CD8-positive, alpha-beta memory T cell (primary cell): ENCODE results near the gene SFXN5. TPM values are rescaled to one million over a fixed set of nuclear protein-coding genes. Genes with fewer than 3 reads are reported as not detected.
"Not testable (repeated sequence)": the region's sequence is repeated elsewhere in the genome, so short reads cannot be mapped to it uniquely, and the experiment has no call there.

Source experiments
- CTCF ChIA-PET: fragments of 350-600 bp; sonication (Branson Sonifier 250); formaldehyde crosslinking; loops from one replicate; lab custom pipeline; 2021; ENCODE audit warnings: antibody characterized with exemption; lab: Charles Lee
- POLR2A ChIA-PET: fragments of 350-600 bp; sonication (Branson Sonifier 250); formaldehyde crosslinking; loops from one replicate; lab custom pipeline; 2021; ENCODE audit warnings: antibody characterized with exemption; lab: Charles Lee
- DNase-seq, 5 donors: peaks; one replicate each; pipeline versions ENCODE4 v3.0.0 to v3.0.0-alpha.2; 2020 to 2022; ENCODE audit warnings: mixed read lengths in 1 of 5
- H3K27ac ChIP-seq: one replicate; pipeline ENCODE4 v1.7.0; 2013; ENCODE audit warnings: low read depth, mild to moderate bottlenecking, low read length, moderate library complexity
- H3K27me3 ChIP-seq: 2 replicates; pipeline ENCODE4 v1.7.0; 2013; ENCODE audit warnings: low read length, mild to moderate bottlenecking; ENCODE audit not compliant: insufficient read depth, poor library complexity, severe bottlenecking
- H3K36me3 ChIP-seq: 2 replicates; pipeline ENCODE4 v1.7.0; 2013; ENCODE audit warnings: mild to moderate bottlenecking, low read length, moderate library complexity; ENCODE audit not compliant: insufficient read depth
- H3K4me1 ChIP-seq: 2 replicates; pipeline ENCODE4 v1.7.0; 2013; ENCODE audit warnings: mild to moderate bottlenecking, low read length, moderate library complexity; ENCODE audit not compliant: insufficient read depth
- H3K4me3 ChIP-seq: 2 replicates; pipeline ENCODE4 v1.7.0; 2013; ENCODE audit warnings: mild to moderate bottlenecking, low read length
- H3K9me3 ChIP-seq: 2 replicates; pipeline ENCODE4 v1.7.0; 2013; ENCODE audit warnings: mild to moderate bottlenecking, low read length
- H3K27ac Mint-ChIP-seq, 8 donors: one replicate each; pipeline ENCODE4 v1.8.0; 2020 to 2021; ENCODE audit warnings: mixed read lengths in 8 of 8, mild to moderate bottlenecking in 6 of 8, inconsistent platforms in 3 of 8, moderate library complexity in 3 of 8
- H3K27me3 Mint-ChIP-seq, 2 donors: one replicate each; pipeline ENCODE4 v1.8.0; 2020 to 2021; ENCODE audit warnings: mixed read lengths in 2 of 2, mild to moderate bottlenecking in 1 of 2, moderate library complexity in 1 of 2
- H3K36me3 Mint-ChIP-seq, 3 donors: one replicate each; pipeline ENCODE4 v1.8.0; 2020 to 2021; ENCODE audit warnings: mixed read lengths in 3 of 3, inconsistent platforms in 1 of 3, mild to moderate bottlenecking in 1 of 3
- H3K4me1 Mint-ChIP-seq, 3 donors: one replicate each; pipeline ENCODE4 v1.8.0; 2020 to 2021; ENCODE audit warnings: mixed read lengths in 3 of 3, inconsistent platforms in 1 of 3, mild to moderate bottlenecking in 1 of 3
- H3K4me3 Mint-ChIP-seq, 7 donors: one replicate each; pipeline ENCODE4 v1.8.0; 2020 to 2021; ENCODE audit warnings: mixed read lengths in 7 of 7, mild to moderate bottlenecking in 6 of 7, moderate library complexity in 4 of 7, inconsistent platforms in 2 of 7
- H3K9me3 Mint-ChIP-seq, 5 donors: one replicate each; pipeline ENCODE4 v1.8.0; 2020 to 2022; ENCODE audit warnings: mixed read lengths in 5 of 5, mild to moderate bottlenecking in 3 of 5, moderate library complexity in 2 of 5, inconsistent platforms in 1 of 5
- polyA plus RNA-seq: library from polyadenylated mRNA; unstranded; fragments of 300-500 nt; fragmentation: Illumina TruSeq; gene quantifications from one replicate; pipeline ENCODE4 v1.2.3, GENCODE V29; 2021
- total RNA-seq, 2 experiments: library from RNA; stranded (reverse); gene quantifications; one replicate each; pipeline ENCODE4 v1.2.3, GENCODE V29; 2021

SFXN5 gene, protein sequence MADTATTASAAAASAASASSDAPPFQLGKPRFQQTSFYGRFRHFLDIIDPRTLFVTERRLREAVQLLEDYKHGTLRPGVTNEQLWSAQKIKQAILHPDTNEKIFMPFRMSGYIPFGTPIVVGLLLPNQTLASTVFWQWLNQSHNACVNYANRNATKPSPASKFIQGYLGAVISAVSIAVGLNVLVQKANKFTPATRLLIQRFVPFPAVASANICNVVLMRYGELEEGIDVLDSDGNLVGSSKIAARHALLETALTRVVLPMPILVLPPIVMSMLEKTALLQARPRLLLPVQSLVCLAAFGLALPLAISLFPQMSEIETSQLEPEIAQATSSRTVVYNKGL
- 10 to 100 TPM; 16.8 to 19.1 TPM for total RNA-seq
- 1.8 TPM for polyA plus RNA-seq

DNA sequence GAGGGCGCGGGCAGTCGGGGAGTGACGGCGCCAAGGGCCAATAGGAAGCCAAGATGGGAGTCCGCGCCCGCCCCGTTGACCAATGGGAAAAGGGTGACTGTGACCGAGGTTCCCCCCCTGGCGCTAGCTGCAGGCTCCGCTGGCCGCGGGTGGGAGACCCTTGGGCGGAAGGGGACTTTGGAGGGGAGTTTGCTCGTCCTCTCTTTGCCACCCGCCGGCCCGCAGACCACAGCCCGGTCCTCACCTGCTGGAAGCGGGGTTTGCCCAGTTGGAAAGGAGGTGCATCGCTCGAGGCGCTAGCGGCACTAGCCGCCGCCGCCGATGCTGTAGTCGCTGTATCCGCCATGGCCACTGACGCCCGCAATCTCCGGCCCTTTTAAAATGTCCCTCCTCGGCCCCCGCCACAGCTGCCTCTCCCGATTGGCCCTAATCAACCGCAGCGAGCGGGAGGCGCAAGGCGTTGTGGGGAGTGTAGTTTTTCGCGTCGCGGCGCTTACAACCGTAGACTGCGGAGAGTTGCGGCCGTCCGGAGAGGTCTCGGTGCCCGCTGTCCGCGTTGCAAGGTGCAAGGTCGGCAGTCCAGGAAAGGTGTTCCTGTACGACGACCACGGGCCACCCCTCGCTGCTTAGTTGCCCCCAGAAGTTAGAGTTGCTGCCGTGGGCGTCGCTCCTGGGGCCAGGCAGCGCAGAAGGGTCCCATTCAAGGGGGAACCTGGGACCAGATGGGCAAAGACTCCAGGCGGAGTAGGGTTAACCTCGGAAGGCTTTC lies at the start of gene SFXN5:
Gene SFXN5 (minus strand): TSS at position 353 of the 769 bp plus-strand sequence. CDS start 7 bp downstream, at position 346.
- no peaks in the 10 kb centered on the region for H3K9me3 Mint-ChIP-seq
- Histone ChIP-seq H3K4me3 (peak within 1 kb of the TSS; percentile 92), H3K4me1 (peaks cover 12% of the 10 kb centered on the region), H3K27ac (peak within 1 kb of the TSS; percentile 85), H3K36me3 (no peaks in the 10 kb centered on the region), H3K9me3 (no peaks in the 10 kb centered on the region), H3K27me3 (no peaks in the 10 kb centered on the region)
- POLR2A ChIA-PET: interaction anchor here (0.6 to 2.1 kb wide), 3 partner anchors 41 to 213 kb away, joined by 3 to 10 read pairs (median 3); partner anchors contain the start of genes CCT7, FBXO41 and PRADC1
- H3K4me3 Mint-ChIP-seq: peak within 1 kb of the TSS; percentile 86 to 98 (median 93)
- peaks cover 26 to 32% (median 29%) of the 10 kb centered on the region in 3 donors for H3K4me1 Mint-ChIP-seq
- peaks cover 0 to 10% (median 0%) of the 10 kb centered on the region in 3 donors for H3K36me3 Mint-ChIP-seq
- CTCF ChIA-PET: interaction anchor here (1.2 to 3.2 kb wide), 3 partner anchors 14 to 218 kb away, joined by 3 to 19 read pairs (median 5); no protein-coding TSS in a partner anchor
- H3K27me3 Mint-ChIP-seq: peaks cover 0 to 5% of the 10 kb centered on the region in 2 donors
- DNase-seq: peak; percentile 91 to 94 (median 93)
- H3K27ac Mint-ChIP-seq: peak within 1 kb of the TSS; percentile 86 to 96 (median 90)

DNA sequence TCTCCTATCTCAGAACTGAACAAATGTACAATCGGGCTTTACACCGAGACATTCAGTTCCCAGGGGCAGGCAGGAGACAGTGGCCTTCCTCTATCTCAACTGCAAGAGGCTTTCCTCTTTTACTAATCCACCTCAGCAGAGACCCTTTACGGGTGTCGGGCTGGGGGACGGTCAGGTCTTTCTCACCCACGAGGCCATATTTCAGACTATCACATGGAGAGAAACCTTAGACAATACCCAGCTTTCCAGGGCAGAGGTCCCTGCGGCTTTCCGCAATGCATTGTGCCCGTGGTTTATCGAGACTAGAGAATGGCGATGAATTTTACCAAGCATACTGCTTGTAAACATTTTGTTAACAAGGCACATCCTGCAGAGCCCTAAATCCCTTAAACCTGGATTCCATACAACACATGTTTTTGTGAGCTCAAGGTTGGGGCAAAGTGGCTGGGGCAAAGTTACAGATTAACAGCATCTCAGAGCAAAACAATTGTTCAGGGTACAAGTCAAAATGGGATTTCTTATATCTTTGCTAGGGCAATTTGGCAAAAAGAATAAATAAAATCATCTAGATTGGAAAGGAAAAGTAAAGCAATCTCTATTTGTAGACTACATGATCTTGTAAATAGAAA lies 48.2 kb upstream of the SFXN5 start:
- H3K9me3 Mint-ChIP-seq, H3K27ac ChIP-seq, DNase-seq, H3K9me3 ChIP-seq, H3K36me3 ChIP-seq, H3K4me3 ChIP-seq, H3K4me3 Mint-ChIP-seq, H3K36me3 Mint-ChIP-seq, H3K4me1 Mint-ChIP-seq, POLR2A ChIA-PET, H3K27ac Mint-ChIP-seq, H3K27me3 ChIP-seq, H3K4me1 ChIP-seq: not testable (repeated sequence)
- H3K27me3 Mint-ChIP-seq: peaks cover 6 to 24% of the 10 kb centered on the region in 2 donors
- CTCF ChIA-PET: interaction anchor here (1.1 kb wide), 1 partner anchor 58 kb away, joined by 5 read pairs; no protein-coding TSS in a partner anchor

DNA sequence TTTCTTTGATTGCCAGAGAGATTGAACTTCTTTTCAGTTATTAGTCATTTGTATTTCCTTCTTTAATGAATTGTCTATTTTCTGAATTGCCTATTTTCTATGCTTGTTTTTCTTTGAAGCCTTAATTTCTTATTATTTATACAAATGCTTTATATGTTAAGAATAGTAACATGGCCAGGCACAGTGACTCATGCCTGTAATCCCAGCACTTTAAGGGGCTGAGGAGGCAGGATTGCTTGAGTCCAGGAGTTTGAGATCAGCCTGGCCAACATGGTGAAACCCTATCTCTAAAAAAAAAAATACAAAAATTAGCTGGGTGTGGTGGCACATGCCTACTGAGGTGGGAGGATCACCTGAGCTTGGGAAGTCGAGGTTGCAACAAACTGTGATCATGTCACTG lies 45.9 kb upstream of the SFXN5 start:
- no peak overlapping the region for H3K4me3 ChIP-seq
- ChIA-PET CTCF (interaction anchor here (1.2 kb wide), 1 partner anchor 60 kb away, joined by 5 read pairs; no protein-coding TSS in a partner anchor), POLR2A (no interaction called here)
- H3K27me3 ChIP-seq: no peaks in the 10 kb centered on the region
- DNase-seq: no peak
- no peaks in the 10 kb centered on the region for H3K36me3 ChIP-seq
- Mint-ChIP-seq H3K4me1 (peaks cover 0 to 4% (median 3%) of the 10 kb centered on the region in 3 donors), H3K36me3 (no peaks in the 10 kb centered on the region), H3K4me3 (no peak overlapping the region), H3K27me3 (peaks cover 1 to 5% of the 10 kb centered on the region in 2 donors), H3K27ac (no peak overlapping the region), H3K9me3 (no peaks in the 10 kb centered on the region)
- H3K4me1 ChIP-seq: no peaks in the 10 kb centered on the region
- H3K27ac ChIP-seq: no peak overlapping the region
- H3K9me3 ChIP-seq: no peaks in the 10 kb centered on the region

DNA sequence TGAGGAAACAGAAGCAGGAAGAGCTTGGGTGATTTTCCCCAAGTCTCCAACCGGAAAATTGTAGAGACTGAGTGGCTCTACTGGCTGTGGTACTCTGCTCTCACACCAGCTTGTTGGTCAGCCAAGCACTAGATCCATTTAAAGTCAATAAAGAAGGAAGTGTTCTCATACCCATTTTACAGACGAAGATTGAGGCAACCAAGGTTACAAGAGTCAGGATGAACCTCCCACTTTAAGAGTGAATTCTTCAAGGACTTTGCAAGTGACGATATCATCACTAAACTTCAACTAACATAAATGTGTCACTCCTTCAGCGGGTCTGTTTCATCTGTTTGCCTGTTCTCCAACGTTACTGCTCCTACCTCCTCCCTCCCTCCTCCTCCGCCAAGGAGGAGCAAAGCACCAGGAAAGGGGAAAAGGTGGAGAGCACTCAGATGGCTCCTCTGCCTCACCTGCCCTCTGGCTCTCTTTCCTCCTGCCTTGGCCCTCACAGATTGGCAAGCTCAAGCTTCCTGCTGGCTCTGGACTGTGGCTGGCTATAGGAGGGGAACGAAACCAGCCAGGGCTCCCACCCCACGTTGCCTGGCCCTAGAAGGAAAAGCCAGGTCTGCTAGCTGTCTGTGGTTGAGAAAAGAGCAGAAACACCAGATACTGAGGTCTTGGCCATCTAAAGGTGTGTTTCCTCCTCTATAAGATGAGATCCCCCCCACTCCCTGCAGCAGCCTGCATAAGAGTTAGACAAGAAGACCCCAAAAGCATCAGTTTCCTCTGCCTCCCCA lies 44.9 kb upstream of the SFXN5 start:
- H3K4me3 Mint-ChIP-seq: no peak overlapping the region
- CTCF ChIA-PET: interaction anchor here (1.2 kb wide), 1 partner anchor 61 kb away, joined by 5 read pairs; no protein-coding TSS in a partner anchor

DNA sequence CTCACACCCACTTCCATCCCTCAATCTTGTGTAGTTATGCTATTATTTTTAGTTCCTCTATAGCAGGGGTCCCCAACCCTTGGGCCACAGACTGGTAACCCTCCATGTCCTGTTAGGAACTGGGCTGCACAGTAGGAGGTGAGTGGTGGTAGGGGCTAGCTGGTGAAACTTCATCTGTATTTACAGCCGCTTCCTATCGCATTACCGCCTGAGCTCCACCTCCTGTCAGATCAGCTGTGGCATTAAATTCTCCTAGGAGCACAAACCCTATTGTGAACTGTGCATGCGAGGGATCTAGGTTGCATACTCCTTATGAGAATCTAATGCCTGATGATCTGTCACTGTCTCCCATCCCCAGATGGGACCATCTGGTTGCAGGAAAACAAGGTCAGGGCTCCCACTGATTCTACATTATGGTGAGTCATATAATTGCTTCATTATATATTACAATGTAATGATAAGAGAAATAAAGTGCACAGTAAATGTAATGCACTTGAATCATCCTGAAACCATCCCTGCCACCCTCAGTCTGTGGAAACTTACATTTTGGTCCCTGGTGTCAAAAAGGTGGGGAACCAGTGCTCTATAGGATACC lies 42.9 kb upstream of the SFXN5 start:
- H3K4me1 ChIP-seq: peaks cover 12% of the 10 kb centered on the region
- Mint-ChIP-seq H3K27me3 (peaks cover 0 to 1% of the 10 kb centered on the region in 2 donors), H3K9me3 (no peaks in the 10 kb centered on the region), H3K27ac (peak overlapping the region in 7 of 8 donors; percentile 5 to 79 (median 66)), H3K36me3 (no peaks in the 10 kb centered on the region), H3K4me1 (peaks cover 21 to 24% (median 22%) of the 10 kb centered on the region in 3 donors), H3K4me3 (peak overlapping the region; percentile 56 to 90 (median 73))
- no peak for DNase-seq
- no peaks in the 10 kb centered on the region for H3K9me3 ChIP-seq
- no peaks in the 10 kb centered on the region for H3K36me3 ChIP-seq
- no peaks in the 10 kb centered on the region for H3K27me3 ChIP-seq
- ChIA-PET POLR2A (interaction anchor here (0.6 kb wide), 1 partner anchor 165 kb away, joined by 3 read pairs; no protein-coding TSS in a partner anchor), CTCF (interaction anchor here (4.0 kb wide), 1 partner anchor 63 kb away, joined by 15 read pairs; no protein-coding TSS in a partner anchor)
- no peak overlapping the region for H3K27ac ChIP-seq
- no peak overlapping the region for H3K4me3 ChIP-seq

More for the DNA sequence above, 44.9 kb upstream of the SFXN5 start:
- H3K36me3 ChIP-seq: no peaks in the 10 kb centered on the region
- POLR2A ChIA-PET: no interaction called here
- no peak for DNase-seq
- peaks cover 1 to 4% of the 10 kb centered on the region in 2 donors for H3K27me3 Mint-ChIP-seq
- no peaks in the 10 kb centered on the region for H3K9me3 ChIP-seq
- no peaks in the 10 kb centered on the region for H3K27me3 ChIP-seq
- H3K4me1 Mint-ChIP-seq: peaks cover 8 to 11% (median 9%) of the 10 kb centered on the region in 3 donors
- H3K27ac ChIP-seq: no peak overlapping the region
- H3K27ac Mint-ChIP-seq: peak overlapping the region in 1 of 8 donors; percentile 26
- peaks cover 8% of the 10 kb centered on the region for H3K4me1 ChIP-seq
- H3K4me3 ChIP-seq: no peak overlapping the region
- no peaks in the 10 kb centered on the region for H3K9me3 Mint-ChIP-seq
- H3K36me3 Mint-ChIP-seq: no peaks in the 10 kb centered on the region

DNA sequence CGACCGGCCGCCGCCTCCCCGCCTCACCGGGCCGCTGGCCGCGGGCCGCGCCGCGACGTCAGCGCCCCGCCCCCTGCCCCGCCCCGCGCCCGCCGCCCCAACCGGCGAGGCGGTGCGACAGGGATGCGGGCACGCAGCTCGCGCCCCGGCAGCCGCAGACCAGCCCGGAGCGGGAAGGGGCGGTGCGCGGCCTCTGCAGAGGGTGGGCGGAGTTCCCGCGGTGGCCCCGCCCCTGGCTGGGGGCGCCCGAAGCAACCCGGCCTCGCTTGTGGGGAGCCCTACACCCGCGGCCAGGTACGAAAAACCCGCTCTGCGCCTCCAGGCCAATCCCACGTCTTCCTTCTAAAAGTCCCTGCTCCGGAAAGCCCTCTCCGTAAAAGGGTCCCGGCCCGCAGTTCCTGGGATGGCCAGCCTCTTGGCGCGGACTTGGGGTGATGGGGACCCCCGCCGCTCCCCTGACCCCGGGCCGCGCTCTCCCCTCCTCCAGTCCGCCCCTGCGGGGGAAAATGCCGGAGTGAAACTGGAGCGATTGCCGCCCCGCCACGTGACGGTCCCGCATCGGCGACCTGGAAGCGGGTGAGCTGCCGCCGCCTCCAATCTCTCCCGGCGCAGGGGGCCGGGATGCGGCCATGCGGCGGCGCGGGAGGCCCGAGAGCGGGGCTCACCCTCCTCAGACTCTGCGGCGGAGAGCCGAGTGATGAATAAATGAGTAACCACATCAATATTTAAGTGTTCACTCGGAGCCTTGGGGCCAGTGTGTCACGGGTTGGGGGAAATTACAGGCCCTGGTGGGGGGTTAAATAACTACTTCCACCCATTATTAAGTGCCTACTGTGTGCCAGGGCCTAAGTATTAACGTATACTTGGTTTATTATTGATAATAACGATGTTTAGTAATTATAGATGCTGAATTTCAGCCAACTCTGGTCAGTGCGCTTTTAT lies 41.7 kb upstream of the SFXN5 start, which contains the start of gene RAB11FIP5:
Gene RAB11FIP5 (minus strand): TSS at position 36 of the 942 bp plus-strand sequence. CDS start 171 bp downstream, outside the sequence.
- CTCF ChIA-PET: interaction anchor here (1.0 to 4.0 kb wide), 5 partner anchors 13 to 226 kb away, joined by 3 to 15 read pairs (median 4); partner anchors contain the start of gene SPR
- peak; percentile 75 to 82 (median 81) for DNase-seq
- peak within 1 kb of the TSS; percentile 38 for H3K27ac ChIP-seq

More for the DNA sequence above, 41.7 kb upstream of the SFXN5 start, which contains the start of gene RAB11FIP5:
- no peaks in the 10 kb centered on the region for H3K36me3 Mint-ChIP-seq
- H3K36me3 ChIP-seq: no peaks in the 10 kb centered on the region
- peaks cover 12% of the 10 kb centered on the region for H3K4me1 ChIP-seq
- no peaks in the 10 kb centered on the region for H3K27me3 ChIP-seq
- H3K27ac Mint-ChIP-seq: peak within 1 kb of the TSS; percentile 42 to 90 (median 73)
- H3K4me3 ChIP-seq: peak within 1 kb of the TSS; percentile 62
- peak within 1 kb of the TSS; percentile 83 to 89 (median 87) for H3K4me3 Mint-ChIP-seq
- POLR2A ChIA-PET: interaction anchor here (0.7 kb wide), 1 partner anchor 118 kb away, joined by 3 read pairs; no protein-coding TSS in a partner anchor
- H3K4me1 Mint-ChIP-seq: peaks cover 24 to 29% (median 27%) of the 10 kb centered on the region in 3 donors
- no peaks in the 10 kb centered on the region for H3K9me3 Mint-ChIP-seq
- peaks cover 0 to 2% of the 10 kb centered on the region in 2 donors for H3K27me3 Mint-ChIP-seq
- H3K9me3 ChIP-seq: no peaks in the 10 kb centered on the region
